Posterior vena cava (tissue), 2 donors: Measurements from ENCODE around the gene METTL6. TPM values are rescaled to one million over a fixed set of nuclear protein-coding genes. Genes with fewer than 3 reads are reported as not detected.
"Not testable (repeated sequence)": the region's sequence is repeated elsewhere in the genome, so short reads cannot be mapped to it uniquely, and the experiment has no call there.

Experiments used
- DNase-seq: peaks from one replicate; pipeline ENCODE4 v3.0.0-alpha.2; 2020; ENCODE audit warnings: low spot score
- intact Hi-C, 2 donors: fragments of 100-400 bp; cut with DNase I; formaldehyde crosslinking; loops; one replicate each; pipeline versions ENCODE4 v1.14.1 to v1.14.2; 2022 to 2023
- long read RNA-seq, 2 donors: library from polyadenylated mRNA; unstranded; transcript quantifications; one replicate each; pipeline ENCODE4 v2.0.0, GENCODE V29; 2020 to 2021
- total RNA-seq, 2 donors: library from RNA; stranded (reverse); fragmentation: NEBNext Ultra II Directional; extraction: Animal tissue kit (Norgen Biotek cat#: 25700); gene quantifications; one replicate each; pipeline ENCODE4 v1.2.1, GENCODE V29; 2021
- donor health status: DM: yes; HTN: yes; CAD: no.
- donor health status: DM: yes; HTN: yes; CAD: no.

The METTL6 gene
- 10 to 100 TPM; 10.6 to 11.1 TPM for total RNA-seq
- long read RNA-seq, donor 1, partial matches to known transcripts: 0 of 4 reads
- long read RNA-seq, donor 1, other reads (novel, unspliced or antisense): 1 of 4 reads
- long read RNA-seq, donor 2, partial matches to known transcripts: 1 of 16 reads
- long read RNA-seq, donor 2, other reads (novel, unspliced or antisense): 12 of 16 reads

DNA sequence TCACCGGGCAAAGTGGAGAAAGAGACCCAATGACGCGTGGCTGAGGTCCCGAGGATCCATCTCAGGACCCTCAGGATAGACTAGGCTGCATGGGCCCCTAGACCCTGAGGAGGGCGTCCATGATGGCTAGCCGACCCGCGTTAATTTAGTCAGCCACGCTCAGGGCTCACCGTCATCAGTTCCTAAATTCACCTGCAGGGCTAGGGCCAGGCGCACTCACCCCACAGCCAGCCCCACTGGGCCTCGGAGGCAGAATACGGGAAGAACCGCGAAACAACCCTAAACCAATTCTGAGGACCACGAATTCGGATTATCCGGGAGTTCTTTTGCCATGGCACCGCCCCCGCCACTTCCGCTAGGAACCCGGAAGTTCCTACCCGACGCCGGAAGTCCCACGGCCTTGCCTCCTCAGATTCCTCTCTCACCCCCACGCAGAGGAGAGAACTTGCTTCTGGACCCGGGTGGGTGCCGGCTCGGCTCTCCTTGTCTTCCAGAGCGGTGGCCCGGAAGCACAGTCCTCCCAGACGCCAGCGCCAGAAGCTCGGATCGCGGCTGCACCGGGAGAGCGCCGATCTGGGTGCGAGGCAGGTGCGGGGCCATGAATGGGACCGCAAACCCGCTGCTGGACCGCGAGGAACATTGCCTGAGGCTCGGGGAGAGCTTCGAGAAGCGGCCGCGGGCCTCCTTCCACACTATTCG is at the start of gene METTL6, which contains the start of gene EAF1:
METTL6 (minus strand) TSS at position 363 of the 699 bp plus-strand sequence. CDS start 1,033 bp downstream, outside the sequence.
EAF1 (plus strand) TSS at position 417 of the 699 bp plus-strand sequence; CDS start at position 599, 182 bp downstream.
- DNase-seq: peak; percentile 95
- intact Hi-C loops: no loop called here

- DNase-seq: no peak
- intact Hi-C loops: no loop called here
Measured at GRCh38 chr3:15476378-15476777, 49.0 kb upstream of the METTL6 start.

- no peak for DNase-seq
- intact Hi-C loops: no loop called here
Measured at GRCh38 chr3:15475161-15475560, 47.8 kb upstream of the METTL6 start.

- intact Hi-C loops: no loop called here
- no peak for DNase-seq
Measured at GRCh38 chr3:15471861-15472260, 44.5 kb upstream of the METTL6 start.

- no peak for DNase-seq
- intact Hi-C loops: no loop called here
Measured at GRCh38 chr3:15470849-15471248, 43.5 kb upstream of the METTL6 start.

- intact Hi-C loops: no loop called here
- DNase-seq: no peak
Measured at GRCh38 chr3:15470261-15470660, 42.9 kb upstream of the METTL6 start.

DNA sequence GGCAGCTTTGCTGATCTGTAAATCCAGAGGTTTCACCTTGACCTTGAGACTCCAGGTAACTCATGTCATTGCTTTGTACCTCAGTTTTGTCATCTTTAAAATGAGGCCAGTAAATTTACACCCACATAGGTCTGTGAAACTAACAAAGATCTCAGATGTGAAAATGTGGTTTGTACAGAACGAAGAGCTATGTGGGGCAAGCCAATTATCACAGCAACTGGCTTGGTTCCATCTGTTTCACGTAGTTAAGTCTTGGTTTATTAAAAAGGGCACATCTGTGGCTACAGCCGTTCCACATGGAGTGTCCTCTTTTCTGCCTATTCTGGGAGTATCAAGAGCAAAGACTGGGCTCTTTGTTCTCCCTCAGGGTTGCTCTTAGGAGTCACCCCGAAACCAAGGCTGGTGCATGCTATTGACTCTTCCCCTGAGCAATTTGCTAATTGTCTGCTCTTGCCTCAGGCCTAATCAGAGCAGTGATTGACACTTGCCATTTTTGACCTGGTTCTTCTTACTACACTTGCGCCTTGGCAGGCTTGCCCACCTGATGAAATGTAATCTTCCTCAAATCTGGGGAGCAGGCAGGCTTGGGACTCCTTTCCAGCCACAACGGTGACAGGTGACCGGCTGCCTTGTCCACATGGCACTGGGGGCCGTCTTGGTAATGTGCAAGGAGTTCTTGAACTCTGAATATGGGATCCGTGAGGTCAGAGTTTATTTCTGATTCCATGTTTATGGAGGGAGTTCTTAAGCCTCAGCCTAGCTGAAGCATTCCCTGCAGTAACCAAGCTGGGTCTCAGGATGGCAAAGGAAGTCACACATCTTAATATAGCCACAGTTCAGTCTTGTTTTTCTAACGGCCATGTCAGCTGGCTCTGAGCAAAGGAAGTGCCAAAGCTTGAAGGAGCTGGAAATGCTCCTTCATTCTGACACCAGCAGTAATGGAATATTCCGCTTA is 40.2 kb upstream of the METTL6 start:
- intact Hi-C loops: loop anchor here in 1 of 2 donors (10.0 kb wide), 1 partner anchor 593 kb away; no protein-coding TSS in a partner anchor

GRCh38 chr3:15465876-15466585 is 38.7 kb upstream of the METTL6 start:
- DNase-seq: no peak
- intact Hi-C loops: loop anchor here in 1 of 2 donors (10.0 kb wide), 1 partner anchor 591 kb away; no protein-coding TSS in a partner anchor

More for the DNA sequence above, 40.2 kb upstream of the METTL6 start:
- no peak for DNase-seq

- DNase-seq: no peak
- intact Hi-C loops: loop anchor here in 1 of 2 donors (10.0 kb wide), 1 partner anchor 588 kb away; no protein-coding TSS in a partner anchor
Measured at GRCh38 chr3:15462451-15462850, 35.1 kb upstream of the METTL6 start.

- intact Hi-C loops: loop anchor here in 1 of 2 donors (10.0 kb wide), 1 partner anchor 586 kb away; no protein-coding TSS in a partner anchor
- no peak for DNase-seq
Measured at GRCh38 chr3:15460891-15461531, 33.7 kb upstream of the METTL6 start.

DNA sequence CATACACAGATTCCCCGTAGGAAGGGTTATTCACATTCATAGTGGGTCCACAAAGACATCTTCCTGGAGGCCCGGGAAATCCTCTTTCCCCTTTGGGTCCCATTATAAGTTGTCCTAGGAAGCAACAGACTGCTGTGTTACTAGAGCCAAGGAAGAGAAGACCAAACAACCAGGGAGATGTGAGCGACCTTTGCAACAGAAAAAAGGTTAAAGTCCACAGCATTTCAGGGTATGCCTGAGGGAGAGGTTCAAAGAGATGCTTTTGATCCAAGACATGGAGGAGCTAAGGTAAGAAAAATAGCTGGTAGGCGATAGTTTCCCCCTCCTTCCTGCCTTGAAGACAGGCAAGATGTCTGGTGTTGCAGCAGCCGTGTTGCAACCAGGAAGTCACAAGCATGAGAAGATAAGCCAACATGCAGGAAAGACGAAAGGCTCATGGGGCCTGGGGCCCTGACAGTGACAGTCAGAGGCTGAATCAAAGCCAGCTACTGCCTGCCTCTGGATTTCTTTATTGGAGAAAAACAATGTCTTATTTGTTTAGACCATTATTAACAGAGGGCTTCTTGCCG is 31.0 kb upstream of the METTL6 start:
- intact Hi-C loops: no loop called here
- DNase-seq: no peak

- DNase-seq, intact Hi-C loops: not testable (repeated sequence)
Measured at GRCh38 chr3:15456915-15457314, 29.6 kb upstream of the METTL6 start.

DNA sequence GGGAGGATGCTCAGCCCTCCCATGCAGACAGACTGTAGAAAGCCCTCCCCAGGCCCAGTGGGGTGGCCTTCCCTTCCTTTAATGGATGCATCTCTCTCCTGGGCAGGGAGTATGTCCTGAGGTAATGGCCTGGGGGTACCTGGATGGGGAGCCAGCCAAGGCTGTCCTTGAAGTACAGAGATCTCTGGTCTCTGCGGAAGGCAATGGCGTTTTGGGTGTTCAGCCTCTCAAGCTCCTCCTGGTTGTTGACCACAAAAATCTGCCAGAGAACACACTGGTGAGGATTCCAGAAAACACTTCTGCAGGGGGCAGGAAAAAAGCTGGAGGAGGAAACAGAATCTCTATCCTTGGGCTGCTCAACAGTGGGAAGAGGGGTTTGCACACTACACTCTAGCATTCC is 29.0 kb upstream of the METTL6 start:
- no peak for DNase-seq
- intact Hi-C loops: no loop called here

GRCh38 chr3:15455756-15456155 is 28.4 kb upstream of the METTL6 start:
- DNase-seq: no peak
- intact Hi-C loops: no loop called here

- intact Hi-C loops: no loop called here
- no peak for DNase-seq
Measured at GRCh38 chr3:15454965-15455364, 27.6 kb upstream of the METTL6 start.

- intact Hi-C loops: no loop called here
- no peak for DNase-seq
Measured at GRCh38 chr3:15453991-15454625, 26.8 kb upstream of the METTL6 start.

GRCh38 chr3:15453501-15453900 is 26.2 kb upstream of the METTL6 start:
- intact Hi-C loops: no loop called here

DNA sequence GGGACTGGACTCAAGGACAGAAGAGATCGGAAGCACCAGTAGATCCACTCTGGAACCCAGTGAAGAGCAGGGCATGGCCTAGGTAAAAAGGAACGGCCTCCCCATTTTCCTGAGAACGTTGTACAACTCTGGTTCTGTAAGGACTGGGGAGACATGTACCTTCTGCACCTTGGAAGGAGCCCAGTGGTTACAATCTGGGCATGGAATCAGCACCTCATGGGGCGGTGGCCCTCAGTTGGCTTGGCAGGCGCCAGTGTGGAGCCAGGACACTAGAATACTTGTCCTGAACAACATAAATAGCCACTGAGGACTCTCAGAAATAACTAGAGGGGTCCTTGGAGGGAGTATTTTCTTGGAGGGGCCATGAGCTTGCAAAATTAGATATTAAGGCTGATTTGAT is 25.6 kb upstream of the METTL6 start:
- no peak for DNase-seq
- intact Hi-C loops: no loop called here

More at GRCh38 chr3:15453501-15453900, 26.2 kb upstream of the METTL6 start:
- no peak for DNase-seq
